IPS DF 6.9 (cell line): ENCODE measurements around the gene KLF7.

ENCODE experiments used
- DNase-seq: peaks from one replicate; pipeline ENCODE4 v3.0.0-alpha.2; 2013; ENCODE audit warnings: low read depth, low spot score
- H3K27ac ChIP-seq: one replicate; pipeline ENCODE4 v1.5.1; 2013; ENCODE audit warnings: low read length, control low read depth
- H3K27me3 ChIP-seq: 2 replicates; pipeline ENCODE4 v1.6.1; 2013; ENCODE audit warnings: mild to moderate bottlenecking, low read length; ENCODE audit not compliant: control insufficient read depth, insufficient read depth
- H3K36me3 ChIP-seq: 2 replicates; pipeline ENCODE4 v1.6.1; 2013; ENCODE audit warnings: low read length; ENCODE audit not compliant: control insufficient read depth, insufficient read depth
- H3K4me1 ChIP-seq: 2 replicates; pipeline ENCODE4 v1.6.1; 2013; ENCODE audit warnings: low read length; ENCODE audit not compliant: control insufficient read depth, insufficient read depth
- H3K4me3 ChIP-seq: 2 replicates; pipeline ENCODE4 v1.5.1; 2013; ENCODE audit warnings: mild to moderate bottlenecking, low read length
- H3K9me3 ChIP-seq: 2 replicates; pipeline ENCODE4 v1.6.1; 2013; ENCODE audit warnings: low read length, inconsistent platforms; ENCODE audit not compliant: control insufficient read depth, insufficient read depth
- WGBS: extraction: QIAGEN DNeasy Blood & Tissue Kit; methylation state at CpG from one replicate; pipeline ENCODE4 v1.1.7; 2013; ENCODE audit warnings: mixed read lengths, missing lambda C conversion rate; ENCODE audit not compliant: insufficient read length, insufficient coverage; 5-methylcytosine and 5-hydroxymethylcytosine counted together

KLF7 gene

DNA sequence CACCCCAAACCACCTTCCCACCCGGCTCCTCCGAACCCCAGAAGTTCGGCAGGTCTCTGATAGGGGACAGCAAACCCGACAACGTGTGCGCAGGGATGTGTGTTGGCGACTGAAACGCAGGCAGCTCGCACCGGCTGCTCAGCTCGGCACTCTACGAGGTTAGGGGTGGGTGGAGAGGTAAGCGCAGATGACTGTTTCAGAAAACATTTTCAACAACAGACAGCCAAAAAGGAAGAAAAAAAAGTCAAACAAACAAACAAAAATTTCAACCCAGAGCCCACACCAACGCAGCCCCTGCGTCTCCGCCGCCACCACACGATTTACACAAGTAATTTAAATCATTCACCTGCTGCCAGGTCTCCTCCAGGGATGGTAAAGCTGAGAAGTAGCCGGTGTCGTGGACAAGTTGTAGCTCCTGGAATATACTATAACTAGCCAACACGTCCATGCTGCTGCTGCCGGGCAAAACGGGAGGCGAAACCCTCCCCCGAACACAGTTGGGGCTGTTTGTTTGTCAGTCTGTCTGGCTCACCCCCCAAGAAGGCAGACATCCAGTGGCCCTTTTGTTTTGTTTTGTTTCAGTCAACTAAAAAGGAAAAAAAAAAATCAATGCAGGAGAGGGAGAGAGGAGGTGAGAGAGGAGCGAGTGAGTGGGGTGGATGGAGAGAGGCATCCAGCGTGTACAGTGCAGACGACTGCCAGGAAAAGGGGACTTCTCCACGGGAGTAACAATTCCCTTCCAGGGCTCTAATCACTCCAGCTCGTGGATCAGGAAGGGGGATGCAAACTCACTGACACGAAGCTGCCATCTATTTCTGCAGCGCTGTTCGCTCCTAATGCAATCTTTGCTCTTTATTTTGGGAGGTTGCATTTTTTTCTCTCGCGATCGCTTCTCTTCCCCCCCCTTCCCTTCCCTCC, at the start of gene KLF7:
Gene KLF7 (minus strand): TSS at position 828 of the 918 bp plus-strand sequence. CDS start 380 bp downstream, at position 448.
- Histone ChIP-seq H3K27me3 (no peaks in the 10 kb centered on the region), H3K4me1 (peaks cover 5% of the 10 kb centered on the region), H3K36me3 (no peaks in the 10 kb centered on the region), H3K9me3 (no peaks in the 10 kb centered on the region), H3K4me3 (peak within 1 kb of the TSS; percentile 77), H3K27ac (no peak within 1 kb of the TSS)
- WGBS: no CpG with 5 or more reads among the region's 36 CpGs
- DNase-seq: no peak

DNA sequence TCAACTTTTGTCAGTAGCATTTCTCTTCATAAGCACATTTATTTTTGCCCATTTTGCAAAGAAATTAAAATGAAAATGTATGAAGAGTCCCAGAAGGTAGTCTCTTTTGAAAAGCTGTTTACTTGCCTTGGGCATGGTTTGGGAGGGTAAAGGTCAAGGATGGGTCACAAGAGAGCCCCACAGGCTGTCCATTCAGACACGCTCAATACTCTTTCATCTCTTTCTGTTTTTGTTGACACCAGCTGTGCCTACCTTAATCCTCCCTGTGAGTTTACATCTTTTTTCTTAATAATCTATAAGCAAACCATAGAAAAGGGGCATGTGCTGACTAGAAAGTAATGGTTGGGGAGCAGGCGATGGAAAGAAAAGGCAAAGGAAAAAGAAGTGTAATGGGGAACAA, 49.6 kb upstream of the KLF7 start:
- no CpG with 5 or more reads among the region's 2 CpGs for WGBS
- no peak overlapping the region for H3K27ac ChIP-seq
- H3K4me3 ChIP-seq: no peak overlapping the region
- H3K27me3 ChIP-seq: no peaks in the 10 kb centered on the region
- H3K9me3 ChIP-seq: no peaks in the 10 kb centered on the region
- no peaks in the 10 kb centered on the region for H3K4me1 ChIP-seq
- no peaks in the 10 kb centered on the region for H3K36me3 ChIP-seq
- no peak for DNase-seq

DNA sequence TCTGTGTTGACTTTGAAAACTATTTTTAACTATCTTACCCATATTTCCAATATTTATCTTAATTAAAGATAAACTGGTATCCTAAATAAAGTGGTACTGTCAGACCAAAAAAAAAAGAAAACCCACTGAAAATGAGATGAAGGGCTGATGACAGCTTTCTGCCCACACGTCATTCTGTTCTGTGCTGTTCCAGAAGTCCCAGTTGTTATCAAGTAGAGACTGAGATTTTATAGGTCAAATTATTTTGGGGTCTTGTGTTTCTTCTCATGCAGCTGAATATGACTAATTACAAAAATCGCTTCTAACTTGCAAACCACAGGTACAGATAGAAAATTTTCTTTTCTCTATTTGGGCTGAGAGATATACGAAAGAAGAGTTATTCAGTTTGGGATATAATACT, 48.7 kb upstream of the KLF7 start:
- no peak overlapping the region for H3K4me3 ChIP-seq
- H3K27ac ChIP-seq: no peak overlapping the region
- no peaks in the 10 kb centered on the region for H3K4me1 ChIP-seq
- DNase-seq: no peak
- H3K36me3 ChIP-seq: no peaks in the 10 kb centered on the region
- no peaks in the 10 kb centered on the region for H3K27me3 ChIP-seq
- no CpG with 5 or more reads among the region's 3 CpGs for WGBS
- no peaks in the 10 kb centered on the region for H3K9me3 ChIP-seq

DNA sequence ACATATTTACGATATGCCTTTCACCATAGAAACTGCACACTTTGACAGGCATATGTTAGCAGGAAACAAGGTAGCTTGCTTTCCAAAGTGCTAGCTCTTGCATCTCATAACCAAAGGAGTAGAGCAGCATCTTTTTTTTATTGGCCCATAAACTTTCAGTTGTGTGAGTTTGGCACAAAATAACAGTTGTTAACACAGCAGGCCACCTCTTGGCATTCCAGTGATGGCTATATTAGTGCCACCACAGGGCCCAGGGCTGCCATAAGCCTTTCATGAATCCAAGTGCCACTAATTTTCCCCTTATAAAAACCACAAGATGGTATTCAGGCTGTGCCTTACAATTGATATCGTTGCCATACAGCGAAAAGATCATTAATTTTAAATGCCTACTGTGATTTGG, 40.3 kb upstream of the KLF7 start:
- Histone ChIP-seq H3K9me3 (no peaks in the 10 kb centered on the region), H3K27me3 (no peaks in the 10 kb centered on the region), H3K4me1 (no peaks in the 10 kb centered on the region), H3K27ac (no peak overlapping the region), H3K4me3 (no peak overlapping the region), H3K36me3 (no peaks in the 10 kb centered on the region)
- WGBS: no CpG with 5 or more reads among the region's 3 CpGs
- DNase-seq: no peak

DNA sequence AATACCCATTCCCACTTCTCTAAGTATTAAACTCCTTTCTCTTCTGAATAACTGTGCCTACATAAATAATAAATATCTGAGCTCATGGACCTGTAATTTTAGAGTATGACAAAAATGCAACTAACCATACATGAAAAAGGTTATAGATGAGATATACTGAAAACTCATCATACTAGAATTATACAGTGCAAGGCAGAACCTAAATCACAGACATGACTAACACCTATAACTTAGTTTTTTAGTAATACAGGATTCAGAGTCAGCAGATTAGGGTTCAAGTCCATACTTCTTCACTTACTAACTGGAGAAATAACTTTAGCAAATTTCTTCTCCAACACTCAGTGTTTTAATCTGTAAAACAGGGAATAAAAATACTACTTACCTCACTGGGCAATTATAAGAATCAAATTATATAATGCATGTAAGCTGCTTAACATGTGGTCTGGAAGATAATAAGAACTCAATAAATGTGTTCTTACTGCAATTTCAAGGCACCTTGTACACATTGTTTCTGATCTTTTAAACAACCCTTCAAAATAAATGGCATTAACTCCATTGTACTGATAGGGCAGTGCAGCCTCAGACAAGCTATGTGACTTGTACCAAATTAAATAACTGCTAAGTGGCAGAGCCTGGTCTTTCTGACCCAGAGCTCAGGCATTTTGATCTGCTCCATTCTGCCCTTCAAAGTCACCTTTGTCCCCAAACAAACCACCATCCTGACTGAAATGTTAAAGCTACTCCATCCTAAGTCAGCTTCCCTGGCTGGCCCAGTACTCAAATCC, 39.6 kb upstream of the KLF7 start:
- DNase-seq: no peak
- Histone ChIP-seq H3K4me1 (no peaks in the 10 kb centered on the region), H3K9me3 (no peaks in the 10 kb centered on the region), H3K4me3 (no peak overlapping the region), H3K27me3 (no peaks in the 10 kb centered on the region), H3K27ac (no peak overlapping the region), H3K36me3 (no peaks in the 10 kb centered on the region)

DNA sequence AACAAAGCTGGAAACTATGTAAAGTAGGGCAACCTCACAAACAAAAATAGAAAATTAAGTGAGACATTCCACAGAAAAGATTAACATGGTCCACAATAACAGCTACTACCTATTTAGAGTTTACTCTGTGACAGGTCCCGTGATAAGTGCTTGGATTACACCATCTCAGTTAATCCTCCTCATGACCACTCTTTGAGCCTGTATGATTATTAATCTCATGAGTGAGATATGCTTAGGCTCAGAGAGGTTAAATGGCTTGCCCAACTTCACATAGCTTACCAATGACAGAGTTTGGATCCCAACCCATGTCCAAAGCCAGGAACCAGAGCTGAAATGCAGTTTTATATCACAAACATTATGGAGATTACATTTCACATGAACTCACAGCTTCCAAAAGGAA, 37.3 kb upstream of the KLF7 start:
- no CpG with 5 or more reads among the region's 1 CpG for WGBS
- Histone ChIP-seq H3K27me3 (no peaks in the 10 kb centered on the region), H3K36me3 (no peaks in the 10 kb centered on the region), H3K4me1 (no peaks in the 10 kb centered on the region), H3K27ac (no peak overlapping the region), H3K9me3 (no peaks in the 10 kb centered on the region), H3K4me3 (no peak overlapping the region)
- no peak for DNase-seq

DNA sequence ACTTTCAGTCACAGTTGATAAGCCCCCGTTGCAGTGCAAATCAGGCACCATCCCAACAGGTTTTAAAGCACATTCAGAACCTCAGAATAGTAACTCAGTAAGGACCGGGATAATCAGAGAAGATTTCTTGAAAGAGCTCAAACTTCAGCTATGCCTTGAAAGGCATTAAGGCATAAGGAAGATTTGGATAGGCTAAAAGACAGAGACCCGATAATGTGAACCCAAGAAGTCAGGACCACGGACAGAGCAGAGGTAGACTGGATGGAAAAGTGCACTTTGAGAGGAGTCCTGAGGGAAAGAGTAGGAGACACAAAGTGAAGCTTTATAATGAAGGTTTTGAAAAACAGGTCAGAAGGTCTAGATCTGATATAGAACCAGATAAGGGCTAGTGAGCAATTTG, 36.9 kb upstream of the KLF7 start:
- Histone ChIP-seq H3K4me1 (no peaks in the 10 kb centered on the region), H3K9me3 (no peaks in the 10 kb centered on the region), H3K36me3 (no peaks in the 10 kb centered on the region), H3K4me3 (no peak overlapping the region), H3K27me3 (no peaks in the 10 kb centered on the region), H3K27ac (no peak overlapping the region)
- DNase-seq: peak; percentile 37
- no CpG with 5 or more reads among the region's 4 CpGs for WGBS

DNA sequence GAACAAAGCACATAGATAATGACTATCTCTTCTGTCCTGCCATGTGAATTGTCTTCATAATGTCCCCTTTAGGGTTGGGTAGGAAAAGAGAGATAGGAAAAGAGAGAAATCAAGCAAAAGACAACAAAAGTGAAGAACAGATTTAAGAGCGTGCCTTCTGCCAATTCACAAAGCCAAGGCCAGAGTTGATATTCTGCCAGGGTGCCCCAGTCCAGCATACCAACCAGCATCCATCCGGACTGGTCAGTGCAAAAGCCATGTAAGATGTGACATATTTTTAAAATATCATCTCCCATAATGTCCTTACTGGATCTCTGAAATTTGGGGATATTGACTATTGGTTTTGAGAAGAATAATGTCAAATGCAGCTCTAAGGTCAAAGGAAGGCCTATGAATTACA, 35.7 kb upstream of the KLF7 start:
- Histone ChIP-seq H3K27ac (no peak overlapping the region), H3K4me3 (no peak overlapping the region), H3K27me3 (no peaks in the 10 kb centered on the region), H3K36me3 (no peaks in the 10 kb centered on the region), H3K9me3 (no peaks in the 10 kb centered on the region), H3K4me1 (no peaks in the 10 kb centered on the region)
- DNase-seq: no peak
- no CpG with 5 or more reads among the region's 2 CpGs for WGBS

DNA sequence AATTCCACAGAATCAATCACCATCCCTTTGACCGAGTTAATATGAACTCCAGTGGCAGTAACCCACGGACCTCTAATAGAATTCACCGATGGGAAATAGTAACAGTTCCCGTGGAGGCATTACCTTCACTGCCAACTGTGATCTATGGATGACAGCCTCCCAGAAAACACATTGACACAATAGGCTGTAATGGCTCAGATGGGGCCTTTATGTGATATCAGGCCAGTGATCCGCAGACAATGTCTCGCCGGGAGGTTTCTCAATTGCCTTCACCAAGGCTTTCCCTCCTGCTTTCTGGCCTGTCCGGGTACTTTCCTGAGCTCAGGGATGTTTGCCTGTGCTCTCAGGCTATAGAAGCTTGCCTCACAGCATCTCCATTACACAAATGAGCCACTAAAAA, 34.4 kb upstream of the KLF7 start:
- no peak overlapping the region for H3K27ac ChIP-seq
- no peaks in the 10 kb centered on the region for H3K27me3 ChIP-seq
- no peaks in the 10 kb centered on the region for H3K36me3 ChIP-seq
- WGBS: no CpG with 5 or more reads among the region's 8 CpGs
- no peak overlapping the region for H3K4me3 ChIP-seq
- H3K4me1 ChIP-seq: no peaks in the 10 kb centered on the region
- DNase-seq: no peak
- H3K9me3 ChIP-seq: no peaks in the 10 kb centered on the region

DNA sequence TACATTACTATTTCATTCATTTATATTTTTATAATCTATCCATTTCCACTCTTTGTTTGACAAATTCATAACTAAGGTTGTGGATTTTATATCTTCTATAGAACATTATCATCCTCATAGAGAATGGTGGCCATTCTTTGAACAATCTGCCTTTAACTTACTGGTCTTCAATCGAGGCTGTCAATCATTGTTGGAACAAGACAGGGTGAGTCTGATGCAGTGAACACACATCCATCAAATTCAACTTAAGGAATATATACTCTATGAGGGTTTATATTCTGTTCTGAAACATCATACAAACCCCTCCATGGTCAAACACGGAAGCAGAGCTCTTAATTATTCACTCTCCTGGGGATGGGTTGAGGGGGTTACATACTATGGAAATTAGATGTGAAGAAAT, 28.3 kb upstream of the KLF7 start:
- Histone ChIP-seq H3K27ac (no peak overlapping the region), H3K27me3 (no peaks in the 10 kb centered on the region; the same call in 1 of the 2 replicates), H3K4me3 (no peak overlapping the region), H3K36me3 (no peaks in the 10 kb centered on the region), H3K4me1 (no peaks in the 10 kb centered on the region), H3K9me3 (no peaks in the 10 kb centered on the region)
- WGBS: no CpG with 5 or more reads among the region's 2 CpGs
- no peak for DNase-seq
